Mucosa of stomach (tissue), 1 donor: ENCODE results near the gene OPCML.

Source experiments
- H3K27me3 ChIP-seq: one replicate; pipeline ENCODE4 v1.7.0; 2013; ENCODE audit warnings: mild to moderate bottlenecking, low read length; ENCODE audit not compliant: control insufficient read depth, insufficient read depth
- H3K36me3 ChIP-seq: one replicate; pipeline ENCODE4 v1.7.0; 2013; ENCODE audit warnings: low read length; ENCODE audit not compliant: control insufficient read depth, insufficient read depth
- H3K4me1 ChIP-seq: one replicate; pipeline ENCODE4 v1.7.0; 2013; ENCODE audit warnings: mild to moderate bottlenecking, low read length; ENCODE audit not compliant: control insufficient read depth, insufficient read depth
- H3K4me3 ChIP-seq: one replicate; pipeline ENCODE4 v1.7.0; 2013; ENCODE audit warnings: low read length
- H3K9ac ChIP-seq: one replicate; pipeline ENCODE4 v1.7.0; 2013; ENCODE audit warnings: mild to moderate bottlenecking, low read length, moderate library complexity
- H3K9me3 ChIP-seq: one replicate; pipeline ENCODE4 v1.7.0; 2013; ENCODE audit warnings: mild to moderate bottlenecking, low read length, moderate library complexity; ENCODE audit not compliant: control insufficient read depth
- donor health status: Pancreatic carcinoma.

OPCML gene

DNA sequence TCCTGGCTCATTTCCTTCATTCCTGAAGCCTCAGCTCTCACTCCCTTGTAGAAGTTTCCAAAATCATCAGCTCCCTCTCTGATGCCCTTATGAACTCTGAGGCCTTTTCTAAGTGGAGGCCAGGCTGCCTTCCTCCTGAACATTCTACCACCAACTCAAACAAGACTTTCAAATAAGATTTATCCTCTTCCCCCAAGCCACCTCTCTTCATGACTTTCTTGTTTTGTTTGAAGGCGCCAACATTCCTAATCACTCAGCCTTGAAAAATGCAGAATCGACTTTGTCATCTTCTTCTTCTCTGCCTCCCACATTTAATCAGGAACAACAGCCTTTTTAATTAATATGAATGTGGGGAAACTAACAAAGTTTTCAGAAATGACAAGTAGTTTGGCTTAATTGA lies 927.9 kb downstream of the OPCML start:
- Histone ChIP-seq H3K4me3 (no peak overlapping the region), H3K4me1 (no peaks in the 10 kb centered on the region), H3K27me3 (no peaks in the 10 kb centered on the region), H3K9me3 (no peaks in the 10 kb centered on the region), H3K36me3 (no peaks in the 10 kb centered on the region), H3K9ac (no peak overlapping the region)

DNA sequence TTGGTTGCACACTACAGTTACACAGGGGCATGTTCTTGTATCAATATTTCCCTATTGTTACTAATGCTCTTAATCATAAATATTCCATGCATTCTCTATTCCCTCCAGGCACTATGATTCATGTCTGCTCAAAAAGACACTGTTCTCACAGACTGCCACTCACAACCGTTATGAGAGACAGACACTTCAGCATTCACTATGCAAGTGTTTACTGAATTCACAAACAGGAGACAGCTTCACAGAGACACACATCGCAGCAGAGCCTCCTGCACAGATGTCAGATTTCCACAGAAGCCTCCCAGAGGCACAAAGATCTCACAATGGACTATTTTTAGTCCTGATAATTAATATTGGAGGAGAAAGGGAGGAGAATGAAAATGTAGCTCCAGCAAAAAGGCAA lies 930.4 kb downstream of the OPCML start:
- Histone ChIP-seq H3K4me1 (no peaks in the 10 kb centered on the region), H3K9ac (no peak overlapping the region), H3K4me3 (no peak overlapping the region), H3K9me3 (no peaks in the 10 kb centered on the region), H3K27me3 (no peaks in the 10 kb centered on the region), H3K36me3 (no peaks in the 10 kb centered on the region)

GRCh38 chr11:132595711-132596134 lies 936.6 kb downstream of the OPCML start:
- Histone ChIP-seq H3K36me3 (no peaks in the 10 kb centered on the region), H3K4me3 (no peak overlapping the region), H3K9me3 (no peaks in the 10 kb centered on the region), H3K4me1 (no peaks in the 10 kb centered on the region), H3K9ac (no peak overlapping the region), H3K27me3 (no peaks in the 10 kb centered on the region)

DNA sequence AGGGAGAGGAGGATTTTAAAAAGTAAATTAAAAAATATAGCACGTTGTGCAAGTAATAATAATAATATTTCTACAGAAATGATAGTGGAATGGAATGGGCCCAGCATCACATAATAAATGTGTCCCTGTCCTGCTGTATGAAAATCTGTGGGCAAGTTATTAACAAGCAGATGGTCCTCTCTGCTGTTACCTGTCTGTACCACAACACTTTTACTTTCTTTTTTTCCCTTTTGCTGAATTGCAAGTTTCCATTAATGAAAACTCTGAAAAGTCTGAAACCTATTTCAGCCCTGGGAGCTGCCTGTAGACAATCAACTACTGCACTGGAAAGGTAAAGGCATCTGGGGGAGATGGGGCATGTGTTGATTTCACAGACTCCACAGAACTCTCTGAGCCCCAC lies 937.1 kb downstream of the OPCML start:
- Histone ChIP-seq H3K36me3 (no peaks in the 10 kb centered on the region), H3K9me3 (no peaks in the 10 kb centered on the region), H3K27me3 (no peaks in the 10 kb centered on the region), H3K4me3 (no peak overlapping the region), H3K4me1 (no peaks in the 10 kb centered on the region), H3K9ac (no peak overlapping the region)

- Histone ChIP-seq H3K4me1 (no peaks in the 10 kb centered on the region), H3K9ac (no peak overlapping the region), H3K4me3 (no peak overlapping the region), H3K36me3 (no peaks in the 10 kb centered on the region), H3K9me3 (no peaks in the 10 kb centered on the region), H3K27me3 (no peaks in the 10 kb centered on the region)
Measured at GRCh38 chr11:132590986-132591385, 941.3 kb downstream of the OPCML start.

GRCh38 chr11:132590554-132590953 lies 941.7 kb downstream of the OPCML start:
- H3K9me3 ChIP-seq, result no peaks in the 10 kb centered on the region
- no peaks in the 10 kb centered on the region for H3K4me1 ChIP-seq
- H3K27me3 ChIP-seq, result no peaks in the 10 kb centered on the region
- no peaks in the 10 kb centered on the region for H3K36me3 ChIP-seq
- no peak overlapping the region for H3K9ac ChIP-seq
- no peak overlapping the region for H3K4me3 ChIP-seq

DNA sequence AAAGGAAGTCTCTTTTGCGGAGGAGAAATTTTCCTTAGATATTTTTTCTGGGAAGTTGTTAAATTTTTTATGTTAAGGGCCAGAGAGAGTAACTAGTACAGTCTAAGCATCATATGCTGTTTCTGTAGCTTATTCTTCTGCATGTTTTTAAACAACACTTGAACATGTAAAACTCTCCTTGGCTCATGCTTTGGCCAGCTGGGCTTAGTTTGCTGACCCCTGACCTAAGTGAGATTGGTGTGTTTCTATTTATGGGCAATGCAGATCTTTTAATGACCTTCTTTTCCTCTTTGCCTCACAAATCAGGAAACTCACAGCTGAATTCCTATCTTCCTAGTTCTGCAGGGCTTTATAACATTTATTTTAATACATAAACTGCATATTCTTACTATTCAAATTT lies 942.5 kb downstream of the OPCML start:
- Histone ChIP-seq H3K9me3 (no peaks in the 10 kb centered on the region), H3K9ac (no peak overlapping the region)

GRCh38 chr11:132588366-132588765 lies 943.9 kb downstream of the OPCML start:
- no peaks in the 10 kb centered on the region for H3K36me3 ChIP-seq
- H3K9me3 ChIP-seq, result no peaks in the 10 kb centered on the region
- no peaks in the 10 kb centered on the region for H3K27me3 ChIP-seq
- no peak overlapping the region for H3K9ac ChIP-seq
- no peaks in the 10 kb centered on the region for H3K4me1 ChIP-seq
- no peak overlapping the region for H3K4me3 ChIP-seq

More for the DNA sequence above, 942.5 kb downstream of the OPCML start:
- no peaks in the 10 kb centered on the region for H3K36me3 ChIP-seq
- H3K4me3 ChIP-seq, result no peak overlapping the region
- no peaks in the 10 kb centered on the region for H3K4me1 ChIP-seq
- no peaks in the 10 kb centered on the region for H3K27me3 ChIP-seq

GRCh38 chr11:132587716-132588115 lies 944.6 kb downstream of the OPCML start:
- no peak overlapping the region for H3K4me3 ChIP-seq
- H3K36me3 ChIP-seq, result no peaks in the 10 kb centered on the region
- no peaks in the 10 kb centered on the region for H3K27me3 ChIP-seq
- no peak overlapping the region for H3K9ac ChIP-seq
- H3K4me1 ChIP-seq, result no peaks in the 10 kb centered on the region
- H3K9me3 ChIP-seq, result no peaks in the 10 kb centered on the region

DNA sequence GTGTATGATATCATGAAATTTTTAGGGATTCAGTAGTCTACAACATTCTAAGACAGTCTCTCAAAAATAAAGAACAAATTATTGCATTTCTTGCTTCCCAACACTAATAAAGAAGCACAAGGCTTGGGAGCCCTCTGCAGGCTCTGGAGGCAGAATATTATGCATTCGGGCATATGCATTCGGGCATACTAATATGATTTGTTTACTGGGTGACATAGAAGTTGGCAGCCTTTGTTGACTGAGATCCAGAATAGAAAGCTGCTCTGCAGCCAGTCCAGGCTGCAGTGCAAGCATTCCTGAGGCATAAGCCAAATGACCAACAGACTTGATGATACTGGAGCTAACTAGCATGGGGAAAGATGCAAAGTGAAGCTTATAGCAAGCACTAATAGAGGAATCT lies 945.5 kb downstream of the OPCML start:
- H3K27me3 ChIP-seq, result no peaks in the 10 kb centered on the region
- H3K9ac ChIP-seq, result no peak overlapping the region

DNA sequence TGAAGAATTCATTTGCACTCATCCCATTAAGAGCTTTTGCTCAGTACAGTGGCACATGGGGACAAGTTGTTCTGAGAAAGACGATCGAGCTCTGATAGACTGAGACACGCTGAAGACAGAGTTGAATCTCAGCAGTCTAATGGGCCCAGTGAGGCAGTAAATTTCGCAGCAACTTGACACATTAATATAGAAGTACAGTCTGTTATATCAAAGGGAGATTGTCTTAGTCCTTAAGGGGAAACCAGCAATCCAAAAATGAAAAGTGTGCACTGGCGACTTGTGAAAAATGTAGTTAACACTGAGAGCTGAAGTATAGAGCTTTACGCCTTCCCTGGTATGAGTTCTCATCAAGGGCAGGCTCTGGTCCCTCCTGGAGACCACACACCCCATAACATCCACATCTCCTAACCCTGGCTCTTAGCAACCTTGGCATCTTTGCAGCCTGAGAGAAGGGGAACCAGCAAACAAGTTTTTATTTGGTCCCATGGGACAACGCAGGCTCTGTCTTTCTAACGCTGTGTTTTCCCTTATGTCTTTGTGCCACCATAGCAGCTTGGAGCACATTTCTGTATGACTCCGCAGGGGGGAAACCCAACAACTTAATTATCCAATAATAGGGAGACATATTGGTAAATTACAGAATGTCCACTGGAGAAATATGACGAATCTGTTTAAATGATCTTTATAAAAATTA lies 952.5 kb downstream of the OPCML start:
- no peak overlapping the region for H3K4me3 ChIP-seq
- no peak overlapping the region for H3K9ac ChIP-seq
- no peaks in the 10 kb centered on the region for H3K9me3 ChIP-seq
- no peaks in the 10 kb centered on the region for H3K4me1 ChIP-seq
- H3K36me3 ChIP-seq, result no peaks in the 10 kb centered on the region
- no peaks in the 10 kb centered on the region for H3K27me3 ChIP-seq

More for the DNA sequence above, 945.5 kb downstream of the OPCML start:
- Histone ChIP-seq H3K4me1 (no peaks in the 10 kb centered on the region), H3K9me3 (no peaks in the 10 kb centered on the region), H3K4me3 (no peak overlapping the region), H3K36me3 (no peaks in the 10 kb centered on the region)

GRCh38 chr11:132579136-132579535 lies 953.2 kb downstream of the OPCML start:
- no peak overlapping the region for H3K9ac ChIP-seq
- H3K4me1 ChIP-seq, result no peaks in the 10 kb centered on the region
- H3K27me3 ChIP-seq, result no peaks in the 10 kb centered on the region
- no peaks in the 10 kb centered on the region for H3K36me3 ChIP-seq
- no peaks in the 10 kb centered on the region for H3K9me3 ChIP-seq
- H3K4me3 ChIP-seq, result no peak overlapping the region

- Histone ChIP-seq H3K9ac (no peak overlapping the region), H3K4me3 (no peak overlapping the region)
Measured at GRCh38 chr11:132578580-132578979, 953.7 kb downstream of the OPCML start.

More at GRCh38 chr11:132578580-132578979, 953.7 kb downstream of the OPCML start:
- Histone ChIP-seq H3K9me3 (no peaks in the 10 kb centered on the region), H3K27me3 (no peaks in the 10 kb centered on the region), H3K4me1 (no peaks in the 10 kb centered on the region), H3K36me3 (no peaks in the 10 kb centered on the region)
